ENCODE results near the gene PPP1R14B. TPM values are rescaled to one million over a fixed set of nuclear protein-coding genes. Genes with fewer than 3 reads are reported as not detected.

The PPP1R14B gene
- 200 and 229 TPM in 2 replicates for total RNA-seq

DNA sequence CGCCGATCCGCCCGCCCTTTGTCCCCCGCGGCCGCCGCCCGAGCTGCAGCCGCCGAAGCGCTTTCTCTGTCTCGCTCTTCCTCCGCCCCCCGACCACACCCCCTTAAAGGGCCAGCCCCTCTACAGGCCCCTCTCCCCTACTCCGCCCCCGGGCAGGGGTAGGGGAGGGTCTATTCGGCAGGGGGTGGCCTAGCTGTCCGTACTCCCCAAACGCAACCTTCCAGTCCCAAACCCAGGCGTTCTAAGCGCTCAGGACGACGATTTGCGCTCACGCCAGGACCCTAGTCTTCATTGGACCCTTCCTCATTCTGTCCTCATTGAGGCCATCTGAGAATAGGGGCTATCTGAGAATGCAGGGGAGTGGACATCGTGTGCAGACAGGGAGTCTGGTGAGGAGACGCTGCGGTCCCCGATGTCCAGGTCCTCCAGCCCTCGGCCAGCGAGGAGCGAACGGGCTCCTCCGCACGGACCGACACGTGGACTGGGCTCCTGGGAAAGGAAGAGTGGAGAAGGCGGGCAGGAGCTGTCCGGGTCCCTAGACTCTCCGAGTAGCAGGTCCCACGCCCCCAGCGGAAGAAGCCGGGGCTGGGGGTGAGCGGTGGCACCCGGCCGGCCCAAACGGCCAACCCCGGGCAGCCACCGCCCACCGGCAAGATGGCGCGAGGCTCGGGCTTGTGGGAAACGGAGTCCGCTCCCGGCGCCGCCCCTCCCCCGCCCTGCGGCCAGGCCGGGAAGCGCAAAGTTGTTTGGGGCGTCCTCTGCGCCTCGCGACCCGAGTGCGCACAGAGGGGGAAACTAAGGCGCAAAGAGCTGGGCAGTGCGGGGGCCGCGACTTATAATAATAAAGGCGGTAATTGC, at the start of gene PPP1R14B:
Gene PPP1R14B (minus strand): TSS at position 73 of the 858 bp plus-strand sequence. CDS start 270 bp downstream, outside the sequence.

GRCh38 chr11:64291262-64291751, 44.6 kb upstream of the PPP1R14B start, which contains the start of gene KCNK4:
KCNK4 (plus strand) TSS chr11:64291302; CDS start chr11:64293019, 1,717 bp downstream.

GRCh38 chr11:64284962-64285884, 38.5 kb upstream of the PPP1R14B start, which contains the start of gene GPR137:
GPR137 (plus strand) TSS chr11:64285848; CDS start chr11:64286525, 677 bp downstream.

DNA sequence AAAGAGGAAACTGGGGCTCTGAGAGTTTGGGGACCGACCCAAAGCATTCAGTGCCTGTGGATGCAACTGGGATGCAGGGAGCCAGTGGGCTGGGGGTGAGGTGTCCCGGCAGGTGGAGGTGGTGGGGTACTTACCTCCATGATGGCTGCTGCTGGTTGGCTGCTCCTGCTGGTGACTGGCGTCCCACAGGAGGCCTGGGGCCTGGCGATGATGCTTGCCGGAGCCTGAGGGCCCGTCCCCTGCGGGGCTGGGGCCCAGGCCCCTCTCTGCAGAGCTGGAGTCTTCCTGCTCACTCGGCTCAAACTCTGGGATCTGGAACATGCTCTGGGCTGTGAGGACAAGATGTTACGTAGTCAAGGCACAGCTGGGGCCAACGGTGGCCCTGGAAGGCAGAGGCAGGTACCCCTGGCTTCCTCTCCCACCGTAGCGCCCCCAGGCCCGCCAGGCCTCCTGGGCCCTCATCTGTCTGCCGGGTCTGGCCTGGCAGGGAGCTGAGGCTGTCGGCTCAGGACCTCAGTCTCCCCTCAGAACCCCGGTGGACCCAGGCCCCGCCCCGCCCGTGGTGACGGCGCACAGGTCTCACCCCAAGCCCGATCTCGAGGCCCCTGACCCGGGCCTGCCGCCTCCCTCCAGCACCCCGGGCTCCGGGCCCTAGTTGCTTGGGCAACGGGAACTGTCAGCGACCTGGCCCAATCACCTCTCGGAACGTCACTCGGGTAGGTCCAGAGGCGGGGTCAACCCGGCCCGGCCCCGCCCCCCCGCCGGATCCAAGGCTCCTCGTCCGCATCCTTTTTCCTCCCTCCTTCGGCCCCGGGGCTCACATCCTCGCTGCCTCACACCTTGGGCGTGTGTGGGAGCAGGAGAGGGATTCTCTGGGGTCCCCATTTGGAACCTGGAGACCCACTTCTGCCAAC, 37.6 kb upstream of the PPP1R14B start, which contains the start of gene BAD:
Gene BAD (minus strand): TSS at position 618 of the 914 bp plus-strand sequence. CDS start 297 bp downstream, at position 321.

GRCh38 chr11:64251016-64251752, 4.4 kb upstream of the PPP1R14B start, which contains the start of gene PLCB3:
PLCB3 (plus strand) TSS chr11:64251530; CDS start chr11:64251650, 120 bp downstream.

GRCh38 chr11:64240435-64241240, 6.1 kb downstream of the PPP1R14B start, which contains the start of gene FKBP2:
FKBP2 (plus strand) TSS chr11:64241095; CDS start chr11:64242388, 1,293 bp downstream.

GRCh38 chr11:64233913-64234586, 12.7 kb downstream of the PPP1R14B start, which contains the start of gene VEGFB:
VEGFB (plus strand) TSS chr11:64234584; CDS start chr11:64234834, 250 bp downstream.

GRCh38 chr11:64230171-64230984, 16.4 kb downstream of the PPP1R14B start, which contains the start of gene DNAJC4:
DNAJC4 (plus strand) TSS chr11:64230548; CDS start chr11:64230855, 307 bp downstream.

DNA sequence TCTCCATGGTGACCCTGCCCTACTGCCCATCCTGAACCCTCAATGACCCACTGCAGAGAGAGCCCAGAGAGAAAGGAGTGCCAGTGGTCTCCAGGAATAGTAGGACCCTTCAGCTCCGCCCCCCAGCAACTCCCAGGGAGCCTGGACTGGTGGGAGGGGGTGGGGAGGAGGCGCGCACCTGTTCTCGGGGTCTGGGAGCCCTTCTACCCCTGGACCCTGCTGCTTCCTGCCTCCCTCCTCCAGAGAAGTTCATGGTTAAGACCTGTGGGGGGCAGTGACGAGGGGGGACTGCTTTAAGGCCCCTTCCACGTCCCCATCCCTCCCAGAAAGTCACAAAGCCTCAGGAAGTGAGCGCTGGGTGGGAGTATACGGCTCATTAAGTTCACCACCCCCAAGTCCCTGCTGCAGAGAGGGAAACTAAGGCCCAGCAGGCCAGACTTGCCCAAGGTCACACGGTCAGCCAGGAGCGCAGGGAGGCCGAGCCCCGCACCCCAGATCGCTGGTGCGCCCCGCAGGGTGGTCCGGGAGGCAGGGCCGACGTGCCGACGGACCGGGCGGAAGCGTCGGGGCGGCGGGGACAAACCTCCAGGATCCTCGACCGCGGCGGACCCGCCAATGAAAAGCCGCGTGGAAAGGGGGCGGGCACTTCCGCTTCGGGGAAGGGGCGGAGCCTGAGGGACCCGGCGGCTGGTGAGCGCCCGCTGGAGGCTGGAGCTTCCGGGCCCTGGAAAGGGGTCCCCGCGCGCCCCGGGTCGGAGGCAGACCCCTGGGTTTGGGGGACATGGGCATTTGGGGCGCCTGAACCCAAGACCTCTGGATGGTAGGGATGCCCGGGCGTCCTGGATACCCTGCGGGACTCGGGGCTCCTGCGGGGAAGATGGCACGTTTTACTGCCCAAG, 20.9 kb downstream of the PPP1R14B start, which contains the start of the genes NUDT22 and TRPT1:
Gene NUDT22 (plus strand): TSS at position 667 of the 899 bp plus-strand sequence. CDS start 379 bp downstream, outside the sequence.
Gene TRPT1 (minus strand): TSS at position 579 of the 899 bp plus-strand sequence. CDS start 326 bp downstream, at position 253.

DNA sequence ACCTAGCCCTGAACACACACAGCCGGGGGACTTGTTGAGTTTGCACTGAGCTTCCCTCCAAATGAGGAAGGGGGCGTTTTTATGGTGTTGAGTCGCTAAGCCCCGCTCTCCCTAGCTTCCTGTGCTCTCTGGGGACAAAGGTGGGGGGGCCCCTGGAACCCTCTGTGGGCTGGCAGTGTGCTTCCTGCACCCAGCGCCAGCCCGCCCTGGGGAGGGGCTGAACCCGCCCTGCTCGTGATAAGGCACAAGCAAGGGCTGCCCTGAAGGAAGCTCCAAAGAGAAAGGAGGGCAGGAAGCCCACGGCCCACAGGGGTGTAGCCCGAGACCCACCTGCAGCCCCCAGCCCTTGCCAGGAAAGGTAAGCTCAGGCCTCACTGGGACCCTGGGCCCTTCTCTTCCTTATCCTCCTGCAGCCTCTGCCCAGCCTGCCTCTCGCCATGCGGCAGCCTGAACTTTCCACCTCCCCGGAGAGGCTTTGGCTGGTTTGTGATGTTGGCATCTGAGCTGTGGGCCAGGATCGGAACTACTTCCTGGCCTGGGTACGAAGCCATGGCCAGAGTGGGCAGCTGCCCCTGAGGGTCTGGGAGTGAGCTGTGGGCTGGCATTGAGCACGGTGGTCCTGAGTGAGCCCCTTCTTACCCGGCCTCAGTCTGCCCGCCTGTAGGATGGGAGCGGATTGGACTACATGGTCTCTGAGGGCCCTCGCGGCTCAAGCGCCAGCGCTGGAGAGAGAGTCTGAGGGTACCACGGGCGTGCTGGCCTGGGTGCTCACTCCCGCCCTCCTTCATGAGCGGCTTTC, 40.1 kb downstream of the PPP1R14B start, which contains the start of gene FERMT3:
Gene FERMT3 (plus strand): TSS at position 265 of the 799 bp plus-strand sequence. CDS start 644 bp downstream, outside the sequence.

Other genes starting within 250 kb of the PPP1R14B start
- under 0.01 and 1.1 TPM in 2 replicates for gene FLRT1, start 211.0 kb downstream of the PPP1R14B start, total RNA-seq
- gene MACROD1, start 80.8 kb downstream of the PPP1R14B start, total RNA-seq = 13.1 and 16.1 TPM in 2 replicates
- 116 and 128 TPM in 2 replicates for gene STIP1, start 60.8 kb downstream of the PPP1R14B start, total RNA-seq
- 9.2 and 13.1 TPM in 2 replicates for gene FERMT3, start 40.2 kb downstream of the PPP1R14B start, total RNA-seq
- 87.0 and 88.8 TPM in 2 replicates for gene TRPT1, start 20.8 kb downstream of the PPP1R14B start, total RNA-seq
- 54.9 and 70.6 TPM in 2 replicates for gene NUDT22, start 20.7 kb downstream of the PPP1R14B start, total RNA-seq
- 8.3 and 30.5 TPM in 2 replicates for gene DNAJC4, start 16.4 kb downstream of the PPP1R14B start, total RNA-seq
- 31.3 and 47.3 TPM in 2 replicates for gene VEGFB, start 12.4 kb downstream of the PPP1R14B start, total RNA-seq
- gene FKBP2, start 5.8 kb downstream of the PPP1R14B start, total RNA-seq = 71.8 and 82.0 TPM in 2 replicates
- 37.4 and 38.3 TPM in 2 replicates for gene PLCB3, start 4.6 kb upstream of the PPP1R14B start, total RNA-seq
- 81.2 and 101 TPM in 2 replicates for gene BAD, start 37.7 kb upstream of the PPP1R14B start, total RNA-seq
- 31.2 and 50.1 TPM in 2 replicates for gene GPR137, start 38.9 kb upstream of the PPP1R14B start, total RNA-seq
- gene KCNK4, start 44.4 kb upstream of the PPP1R14B start, total RNA-seq = not detected in 2 replicates
- not detected in 2 replicates for gene CATSPERZ, start 53.4 kb upstream of the PPP1R14B start, total RNA-seq
- gene ESRRA, start 58.6 kb upstream of the PPP1R14B start, total RNA-seq = 39.2 and 43.6 TPM in 2 replicates
- gene TRMT112, start 70.6 kb upstream of the PPP1R14B start, total RNA-seq = 186 and 201 TPM in 2 replicates
- 351 and 374 TPM in 2 replicates for gene PRDX5, start 71.2 kb upstream of the PPP1R14B start, total RNA-seq
- 2.4 TPM in 1 of 2 replicates, not detected in the other for gene CCDC88B, start 93.3 kb upstream of the PPP1R14B start, total RNA-seq
- gene RPS6KA4, start 112.2 kb upstream of the PPP1R14B start, total RNA-seq = 42.6 and 61.0 TPM in 2 replicates

Data from cardiac atrium fibroblast (primary cell).